ENCODE measurements around the gene PCDHAC2. TPM values are rescaled to one million over a fixed set of nuclear protein-coding genes. Genes with fewer than 3 reads are reported as not detected.

PCDHAC2 gene
- total and polyA plus RNA-seq, 9 of the 15 experiments (the other 6 are each of a cell fraction or from before 2014, with no cell fraction given) = 0.03 TPM; not detected in 8

DNA sequence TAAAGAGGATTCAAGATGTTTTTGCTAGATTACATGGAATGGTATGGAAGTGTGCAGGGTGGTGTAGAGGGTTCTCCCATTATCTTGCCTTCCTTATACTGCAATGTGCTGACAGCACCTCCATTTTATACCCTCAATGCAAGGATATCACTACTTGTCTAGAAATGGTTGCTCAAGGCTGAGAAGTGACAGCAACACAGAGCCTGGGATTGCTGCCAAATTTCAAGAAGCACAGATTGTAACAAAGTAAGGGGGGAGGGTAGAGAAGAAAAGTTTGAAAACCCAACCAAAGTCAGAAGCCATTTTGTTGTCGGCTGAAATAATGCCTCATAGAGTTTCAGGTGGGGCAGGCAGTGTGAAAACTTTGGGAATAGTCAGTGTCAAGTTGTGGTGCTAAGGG lies 29.8 kb downstream of the PCDHAC2 start (continued):
- no peak for TF ChIP-seq ZNF644 (tag; IDR thresholded peaks at IDR 0.05; ENCODE audit: low read depth)
- no peak for TF ChIP-seq TGIF2 (CRISPR knock-in tag; IDR thresholded peaks at IDR 0.05)
- no peak for TF ChIP-seq BACH1 (tag; IDR thresholded peaks at IDR 0.05)
- TF ChIP-seq POLR2AphosphoS5 (IDR thresholded peaks at IDR 0.05; ENCODE audit: control insufficient read depth, insufficient read depth, low read depth, low read length) = no peak
- no peak for TF ChIP-seq ESRRA (IDR thresholded peaks at IDR 0.05; ENCODE audit: borderline replicate concordance, low read depth)
- TF ChIP-seq RCOR1 (IDR thresholded peaks at IDR 0.05; ENCODE audit: borderline replicate concordance in 1 of 2, low read depth in 2 of 2, low read length in 2 of 2) = no peak
- TF ChIP-seq NR3C1 (CRISPR knock-in tag; IDR thresholded peaks at IDR 0.05) = no peak
- no peak for TF ChIP-seq HNRNPH1 (optimal IDR thresholded peaks at IDR 0.05; ENCODE audit: low read depth, low read length)
- TF ChIP-seq, protein P1, sequence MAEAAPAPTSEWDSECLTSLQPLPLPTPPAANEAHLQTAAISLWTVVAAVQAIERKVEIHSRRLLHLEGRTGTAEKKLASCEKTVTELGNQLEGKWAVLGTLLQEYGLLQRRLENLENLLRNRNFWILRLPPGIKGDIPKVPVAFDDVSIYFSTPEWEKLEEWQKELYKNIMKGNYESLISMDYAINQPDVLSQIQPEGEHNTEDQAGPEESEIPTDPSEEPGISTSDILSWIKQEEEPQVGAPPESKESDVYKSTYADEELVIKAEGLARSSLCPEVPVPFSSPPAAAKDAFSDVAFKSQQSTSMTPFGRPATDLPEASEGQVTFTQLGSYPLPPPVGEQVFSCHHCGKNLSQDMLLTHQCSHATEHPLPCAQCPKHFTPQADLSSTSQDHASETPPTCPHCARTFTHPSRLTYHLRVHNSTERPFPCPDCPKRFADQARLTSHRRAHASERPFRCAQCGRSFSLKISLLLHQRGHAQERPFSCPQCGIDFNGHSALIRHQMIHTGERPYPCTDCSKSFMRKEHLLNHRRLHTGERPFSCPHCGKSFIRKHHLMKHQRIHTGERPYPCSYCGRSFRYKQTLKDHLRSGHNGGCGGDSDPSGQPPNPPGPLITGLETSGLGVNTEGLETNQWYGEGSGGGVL (CRISPR knock-in tag; IDR thresholded peaks at IDR 0.05) = no peak

DNA sequence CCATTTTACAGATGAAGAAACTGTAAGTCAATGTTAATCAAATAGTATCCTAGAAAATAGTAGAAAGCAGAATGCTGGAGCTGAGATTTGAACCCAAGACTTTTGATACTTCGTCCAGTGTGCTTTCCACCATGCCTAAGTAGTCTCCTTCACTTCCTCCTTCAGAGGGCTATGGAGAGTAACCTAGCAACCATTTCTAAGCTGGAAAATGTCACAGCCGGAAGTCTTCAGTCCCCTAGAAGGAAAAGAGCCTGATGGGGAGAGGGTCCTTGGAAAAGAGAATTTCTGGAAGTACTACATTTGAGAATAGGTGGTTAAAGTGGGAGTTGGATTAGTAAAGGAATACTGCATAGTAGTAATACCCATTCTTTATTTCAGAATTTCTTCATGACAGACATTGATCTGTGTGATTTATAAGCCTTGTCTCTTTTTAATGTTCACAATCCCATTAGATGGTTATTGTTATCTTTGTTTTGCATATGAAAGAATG lies 32.7 kb downstream of the PCDHAC2 start:
- no peaks in the 10 kb centered on the region for H3K9me3 ChIP-seq (replicated peaks; ENCODE audit: control insufficient read depth, insufficient read depth, low read depth, low read length)
- no peak for DNase-seq (ENCODE audit: extremely low read depth in 1 of 4, low spot score in 3 of 4)
- WGBS (ENCODE audit: insufficient coverage, low coverage, missing lambda C conversion rate) = 8% methylated on average over 2 of the region's 2 CpGs
- intact Hi-C loops (cut with micrococcal nuclease) (no loop called here), in situ Hi-C loops (cut with MboI) (no loop called here)
- H3K27ac ChIP-seq (ENCODE audit: extremely low read depth, low read depth, low read length) = no peak overlapping the region
- FAIRE-seq = no peak
- BruUV-seq (replicated peaks) = no TSS peak
- no peak overlapping the region for H3K4me3 ChIP-seq
- no peaks in the 10 kb centered on the region for H3K27me3 ChIP-seq (ENCODE audit: control insufficient read depth in 2 of 2, insufficient read depth in 2 of 2, low read length in 2 of 2)
- H2AFZ ChIP-seq (ENCODE audit: low read depth, low read length) = no peak overlapping the region
- ATAC-seq = no peak
- no peaks in the 10 kb centered on the region; a peak in 1 of 5 replicates for H3K4me1 ChIP-seq (replicated peaks in 1 of 2; ENCODE audit: control insufficient read depth in 2 of 2, insufficient read depth in 2 of 2, low read length in 2 of 2)
- ChIA-PET CTCF (ENCODE audit: low intra/inter-chr PET ratio) (no interaction called here), POLR2A (no interaction called here)
- H3K4me2 ChIP-seq (ENCODE audit: insufficient read depth, low read length) = no peak overlapping the region
- no peaks in the 10 kb centered on the region for H3K36me3 ChIP-seq (ENCODE audit: control insufficient read depth, insufficient read depth, low read length)
- no peaks in the 10 kb centered on the region for H3K9me1 ChIP-seq (ENCODE audit: control insufficient read depth, insufficient read depth, low read length)
- no peak overlapping the region for H3K9ac ChIP-seq (ENCODE audit: insufficient read depth in 1 of 2, low read depth in 2 of 2, low read length in 2 of 2)
- no peaks in the 10 kb centered on the region for H4K20me1 ChIP-seq (replicated peaks; ENCODE audit: control insufficient read depth, insufficient read depth, low read length)
- H3K79me2 ChIP-seq (ENCODE audit: control insufficient read depth, insufficient read depth, low read length) = no peaks in the 10 kb centered on the region
- TF ChIP-seq, protein P2, sequence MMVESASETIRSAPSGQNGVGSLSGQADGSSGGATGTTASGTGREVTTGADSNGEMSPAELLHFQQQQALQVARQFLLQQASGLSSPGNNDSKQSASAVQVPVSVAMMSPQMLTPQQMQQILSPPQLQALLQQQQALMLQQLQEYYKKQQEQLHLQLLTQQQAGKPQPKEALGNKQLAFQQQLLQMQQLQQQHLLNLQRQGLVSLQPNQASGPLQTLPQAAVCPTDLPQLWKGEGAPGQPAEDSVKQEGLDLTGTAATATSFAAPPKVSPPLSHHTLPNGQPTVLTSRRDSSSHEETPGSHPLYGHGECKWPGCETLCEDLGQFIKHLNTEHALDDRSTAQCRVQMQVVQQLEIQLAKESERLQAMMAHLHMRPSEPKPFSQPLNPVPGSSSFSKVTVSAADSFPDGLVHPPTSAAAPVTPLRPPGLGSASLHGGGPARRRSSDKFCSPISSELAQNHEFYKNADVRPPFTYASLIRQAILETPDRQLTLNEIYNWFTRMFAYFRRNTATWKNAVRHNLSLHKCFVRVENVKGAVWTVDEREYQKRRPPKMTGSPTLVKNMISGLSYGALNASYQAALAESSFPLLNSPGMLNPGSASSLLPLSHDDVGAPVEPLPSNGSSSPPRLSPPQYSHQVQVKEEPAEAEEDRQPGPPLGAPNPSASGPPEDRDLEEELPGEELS (CRISPR knock-in tag; IDR thresholded peaks at IDR 0.05; ENCODE audit: borderline replicate concordance) = no peak
- TF ChIP-seq E4F1 (CRISPR knock-in tag; IDR thresholded peaks at IDR 0.05; ENCODE audit: borderline replicate concordance) (no peak), CBX2 (IDR thresholded peaks at IDR 0.05; ENCODE audit: insufficient read depth, low read length, poor library complexity, severe bottlenecking) (no peak)

All from K562 (cell line).